Measurements from ENCODE around the gene IL22RA1.

Gene IL22RA1

DNA sequence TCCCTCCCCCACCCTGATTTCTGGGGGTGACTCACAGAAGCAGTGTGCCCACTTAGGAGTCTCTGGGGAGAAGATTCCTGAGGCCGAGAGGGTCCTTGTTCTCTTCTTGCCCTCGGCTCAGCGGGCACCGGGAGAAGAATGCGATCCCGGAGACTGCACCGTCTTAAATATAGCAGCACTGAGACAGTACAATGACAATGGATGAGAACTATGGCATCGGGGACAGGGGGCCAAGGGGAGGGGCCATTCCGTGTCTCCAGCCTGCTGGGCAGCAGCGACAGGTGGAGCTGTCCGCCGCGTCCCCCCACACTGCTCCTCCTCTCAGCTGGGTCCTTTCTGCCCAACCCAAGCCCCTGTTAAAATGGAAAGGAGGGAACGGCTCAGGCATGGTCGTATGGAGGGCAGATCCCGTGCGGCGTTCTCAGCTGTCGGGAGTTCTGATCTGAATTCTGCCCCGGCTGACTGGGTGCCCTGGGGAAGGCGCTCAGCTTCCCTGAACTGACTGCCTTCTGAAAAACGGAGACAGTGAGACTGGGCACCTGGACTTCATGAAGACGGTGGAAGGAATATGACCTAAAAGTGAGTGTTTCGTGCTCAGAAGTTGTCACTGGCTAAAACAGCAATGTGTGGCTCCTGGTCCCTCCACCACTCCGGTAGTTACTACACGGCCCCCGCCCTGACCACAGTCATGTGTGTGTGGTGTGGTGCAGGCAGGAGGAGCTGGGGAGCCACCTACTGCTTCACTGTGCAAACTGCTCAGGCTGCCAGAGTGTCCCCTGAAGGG lies 30.8 kb downstream of the IL22RA1 start, which contains the start of gene MYOM3:
MYOM3 (minus strand) TSS at position 140 of the 784 bp plus-strand sequence. CDS start 3,499 bp downstream, outside the sequence.
- DNase-seq: no peak

DNA sequence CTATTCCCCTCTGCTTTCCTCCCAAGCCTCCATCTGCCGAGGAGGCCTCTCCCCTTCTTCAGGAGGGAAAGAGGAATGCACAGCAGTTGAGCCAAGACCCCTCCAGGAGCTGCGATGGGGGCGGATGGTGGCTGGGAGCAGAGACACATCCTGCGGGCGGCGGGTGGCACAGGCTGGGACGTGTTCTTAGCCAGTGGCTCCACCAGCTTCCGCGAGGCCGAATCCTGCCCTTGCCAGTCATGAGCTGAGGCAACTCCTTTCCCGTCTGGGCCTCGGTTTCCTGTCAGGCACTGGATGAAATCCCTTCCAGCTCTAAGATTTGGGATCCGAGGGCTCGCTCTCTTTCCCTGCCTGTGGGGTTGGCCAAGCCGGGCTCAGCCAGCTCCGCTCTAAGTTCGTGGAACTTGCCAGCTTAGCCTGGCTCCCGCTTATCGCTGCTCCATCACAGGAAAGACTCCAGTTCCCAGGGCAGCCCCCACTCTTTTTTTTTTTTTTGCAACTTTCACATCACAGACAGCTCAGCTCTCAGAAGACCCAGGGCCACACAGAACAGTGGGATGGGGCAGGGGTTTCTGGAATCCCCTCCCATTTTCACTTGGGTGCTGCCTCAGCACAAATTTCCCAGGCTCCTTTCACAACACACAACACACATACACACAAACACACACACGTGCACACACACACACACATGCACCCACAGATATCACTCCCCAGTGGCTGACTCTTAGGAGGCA lies 31.5 kb downstream of the IL22RA1 start:
- DNase-seq: no peak

DNA sequence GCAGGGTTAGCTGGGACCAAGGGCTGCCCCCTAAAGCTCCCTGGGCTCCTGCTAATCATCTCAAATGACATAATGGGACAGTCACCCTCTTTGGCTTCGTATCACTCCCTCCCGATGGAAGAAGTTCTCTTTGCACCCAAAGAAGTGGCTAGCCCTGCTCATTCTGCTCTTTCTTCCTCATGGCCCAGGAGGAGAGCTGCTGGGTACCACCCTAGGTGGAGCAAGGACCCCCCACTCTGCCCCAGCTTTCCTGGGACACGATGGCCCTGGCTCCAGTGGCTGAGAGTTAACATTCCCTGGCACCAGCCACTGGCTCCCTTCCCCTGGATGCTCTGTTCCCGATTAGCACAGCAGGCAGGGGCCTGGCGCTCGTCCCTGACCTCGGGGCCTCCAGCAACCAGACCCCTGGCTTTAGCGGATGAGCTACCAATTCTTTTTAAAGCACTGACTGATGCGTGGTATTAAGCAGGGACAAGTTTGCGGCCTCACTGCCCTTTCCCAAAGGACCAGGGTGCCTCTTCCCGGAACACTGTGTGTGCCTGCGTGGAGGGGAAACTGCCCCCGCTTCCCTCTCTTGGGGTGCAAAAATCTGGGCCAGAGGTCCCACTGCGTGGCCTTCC lies 32.2 kb downstream of the IL22RA1 start:
- DNase-seq: no peak

GRCh38 chr1:24109686-24110475 lies 33.1 kb downstream of the IL22RA1 start:
- DNase-seq: no peak

DNA sequence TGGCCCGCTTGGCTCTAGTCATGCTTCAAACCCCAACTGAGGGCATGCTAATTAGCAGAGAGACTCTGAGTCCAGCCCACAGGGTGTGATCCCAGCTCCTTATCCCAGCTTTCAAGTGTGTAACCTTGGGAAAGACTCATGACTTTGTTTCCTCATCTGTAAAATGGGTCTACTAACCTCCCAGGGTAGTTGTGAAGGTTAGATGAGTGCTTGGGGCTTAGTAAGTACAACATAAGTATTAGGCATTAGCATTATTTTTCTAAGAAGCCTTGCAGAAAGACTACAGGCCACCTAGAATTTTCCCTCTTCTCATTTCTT lies 33.8 kb downstream of the IL22RA1 start:
- no peak for DNase-seq

DNA sequence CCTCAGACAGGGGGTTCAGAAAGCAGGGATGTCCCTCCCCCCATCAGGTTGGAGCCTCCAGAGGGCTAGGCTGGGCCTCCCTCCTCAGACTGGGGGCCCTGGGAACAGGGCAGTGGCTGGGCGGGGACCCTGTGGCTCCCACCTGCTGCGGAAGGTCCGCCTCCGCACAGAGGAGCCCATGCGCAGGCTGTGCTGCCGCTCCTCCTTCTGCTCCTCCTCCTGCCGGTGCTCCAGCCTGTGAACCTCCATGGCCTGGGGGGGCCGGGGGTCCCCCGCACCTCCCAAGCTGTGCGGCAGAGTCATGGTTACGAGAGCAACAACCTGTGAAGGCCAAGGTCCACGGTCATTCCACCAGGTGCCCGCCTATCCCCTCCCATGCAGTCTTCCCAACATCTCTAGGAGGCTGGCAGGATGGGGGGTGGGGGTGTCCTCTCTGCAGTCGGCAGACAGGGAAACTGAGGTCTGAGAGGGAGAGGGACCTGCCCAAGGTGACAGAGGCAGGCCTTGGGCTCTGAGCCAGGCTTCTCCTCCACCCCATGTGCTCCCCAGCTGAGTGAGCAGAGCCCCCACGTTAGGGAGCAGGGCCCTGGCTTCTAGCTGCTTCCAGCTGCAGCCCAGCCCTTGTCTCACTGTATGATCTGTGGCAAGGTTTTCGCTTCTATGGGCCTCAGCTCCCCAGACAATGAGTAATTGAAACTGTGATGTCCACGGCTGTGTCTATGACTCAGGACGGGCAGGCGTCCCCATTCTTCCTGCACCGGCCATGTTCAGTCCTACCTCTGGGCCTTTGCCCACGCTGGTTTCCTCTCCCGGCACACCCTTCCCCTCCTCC lies 34.4 kb downstream of the IL22RA1 start:
- DNase-seq: no peak

DNA sequence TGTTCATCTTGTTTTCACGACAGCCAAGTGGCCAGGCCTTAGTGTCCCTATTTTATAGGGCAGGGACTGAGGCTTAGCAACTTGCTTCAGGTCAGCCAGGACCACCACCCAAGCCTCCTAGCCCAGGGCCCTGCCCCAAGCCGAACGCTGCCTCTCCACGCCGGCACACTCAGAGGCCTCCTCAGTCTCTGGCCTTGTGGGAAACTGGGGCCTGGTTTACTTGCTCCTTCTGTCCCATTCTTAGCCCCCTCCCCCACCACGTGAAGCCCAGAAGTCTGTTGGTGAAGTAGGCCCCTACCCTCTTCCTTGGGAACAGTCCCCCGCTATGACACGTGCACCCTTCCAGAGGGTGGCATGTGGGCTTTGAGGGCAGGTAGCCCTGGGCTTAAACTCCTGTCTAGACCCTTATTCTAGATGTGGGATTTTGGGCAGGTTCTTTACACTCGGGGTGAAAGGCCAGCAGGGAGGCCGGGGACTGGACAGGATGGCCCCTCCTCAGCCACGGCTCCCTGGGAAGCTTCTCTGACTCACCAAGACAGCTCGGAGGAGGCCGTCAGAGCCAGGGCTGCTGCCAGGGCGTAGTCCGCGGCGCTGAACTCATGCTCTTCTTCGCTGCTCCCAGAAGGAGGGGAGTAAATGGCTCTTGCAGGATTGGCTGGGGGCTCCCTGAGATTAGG lies 35.3 kb downstream of the IL22RA1 start:
- no peak for DNase-seq

GRCh38 chr1:24105368-24106160 lies 37.4 kb downstream of the IL22RA1 start:
- DNase-seq: no peak

DNA sequence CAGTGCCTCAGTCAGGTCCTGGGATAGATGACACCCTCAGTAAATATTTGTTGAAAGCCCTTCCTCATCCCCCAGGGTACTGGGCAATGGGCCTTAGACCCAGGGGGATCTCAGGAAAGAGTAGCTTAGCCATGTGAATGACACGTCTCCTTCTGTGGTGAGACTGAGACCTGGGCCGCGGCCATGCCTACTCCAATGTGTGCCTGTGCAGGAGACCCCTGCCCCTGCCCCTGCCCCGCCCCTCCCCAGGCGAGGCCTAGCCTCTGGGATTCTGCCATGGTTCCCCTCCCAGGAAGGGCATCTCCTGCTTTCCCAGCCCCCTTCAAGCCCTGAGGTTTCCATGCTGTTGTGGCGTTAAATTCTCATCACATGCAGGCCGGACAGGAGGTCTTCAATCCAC lies 38.1 kb downstream of the IL22RA1 start:
- DNase-seq: no peak

GRCh38 chr1:24103879-24104278 lies 39.1 kb downstream of the IL22RA1 start:
- DNase-seq: no peak

GRCh38 chr1:24103408-24103807 lies 39.5 kb downstream of the IL22RA1 start:
- no peak for DNase-seq

GRCh38 chr1:24102961-24103360 lies 40.0 kb downstream of the IL22RA1 start:
- DNase-seq: no peak

GRCh38 chr1:24101796-24102586 lies 40.9 kb downstream of the IL22RA1 start:
- DNase-seq: no peak

DNA sequence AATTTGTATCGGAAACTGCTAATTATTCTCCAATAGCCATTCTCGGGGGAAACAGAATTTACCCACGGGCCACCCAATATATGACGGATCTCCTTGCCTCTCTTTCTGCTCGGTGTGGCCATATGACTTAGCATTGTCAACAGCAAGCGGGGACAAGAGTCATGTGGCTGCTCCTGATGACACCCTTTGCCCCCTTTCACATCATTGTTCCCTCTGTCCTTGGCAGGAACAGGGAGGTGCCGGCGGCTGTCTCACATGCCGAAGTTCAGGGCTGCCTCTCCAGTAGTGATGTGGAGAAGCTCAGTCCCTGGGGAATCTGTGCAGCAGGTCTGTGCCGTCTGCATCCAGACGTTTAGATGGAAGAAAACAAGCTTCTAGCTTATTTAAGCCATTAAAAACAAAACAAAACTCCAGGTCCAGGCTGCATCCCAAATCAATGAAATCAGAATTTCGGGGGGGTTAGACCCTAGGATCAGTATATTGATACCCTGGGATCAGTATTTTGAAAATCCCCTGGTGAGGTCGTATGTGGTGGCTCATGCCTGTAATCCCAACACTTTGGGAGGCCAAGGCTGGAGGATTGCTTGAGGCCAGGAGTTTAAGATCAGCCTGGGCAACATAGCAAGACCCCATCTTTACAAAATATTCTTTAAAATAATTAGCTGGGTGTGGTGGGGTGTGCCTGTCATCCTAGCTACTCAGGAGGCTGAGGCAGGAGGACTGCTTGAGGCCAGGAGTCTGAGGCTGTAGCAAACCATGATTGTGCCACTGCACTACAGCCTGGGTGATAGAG lies 41.8 kb downstream of the IL22RA1 start:
- DNase-seq: no peak

DNA sequence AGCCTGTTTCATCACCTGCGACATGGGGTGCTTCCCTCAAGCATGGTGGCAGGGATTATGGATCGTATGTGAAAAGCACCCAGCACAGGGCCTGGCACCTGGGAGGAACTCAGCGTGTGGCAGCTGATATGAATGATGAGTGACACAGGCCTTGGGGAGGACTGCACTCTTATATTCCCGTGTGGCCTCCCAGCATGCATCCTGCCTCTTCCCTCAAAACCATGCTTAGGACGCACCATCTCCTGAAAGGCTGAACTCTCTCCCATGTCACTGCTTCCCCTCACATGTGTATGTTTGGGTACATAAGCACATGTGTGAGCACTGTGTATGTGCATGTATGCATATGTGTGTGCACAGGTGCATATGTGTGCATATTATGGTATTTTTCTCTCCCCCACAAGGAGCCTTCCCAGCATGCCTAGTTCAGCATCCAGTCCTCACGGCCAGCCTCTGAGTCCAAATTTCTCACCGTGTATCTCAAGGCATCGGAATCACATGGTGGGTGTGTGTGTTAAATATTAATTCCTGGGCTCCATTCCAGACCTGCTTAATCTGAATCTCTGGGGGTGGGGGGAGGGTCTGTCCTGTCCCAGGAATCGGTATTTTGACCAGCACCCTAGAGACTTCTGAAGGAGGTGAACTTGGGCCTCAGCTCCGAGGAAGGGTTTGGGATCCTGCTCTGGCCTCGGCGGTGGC lies 43.8 kb downstream of the IL22RA1 start:
- DNase-seq: no peak

DNA sequence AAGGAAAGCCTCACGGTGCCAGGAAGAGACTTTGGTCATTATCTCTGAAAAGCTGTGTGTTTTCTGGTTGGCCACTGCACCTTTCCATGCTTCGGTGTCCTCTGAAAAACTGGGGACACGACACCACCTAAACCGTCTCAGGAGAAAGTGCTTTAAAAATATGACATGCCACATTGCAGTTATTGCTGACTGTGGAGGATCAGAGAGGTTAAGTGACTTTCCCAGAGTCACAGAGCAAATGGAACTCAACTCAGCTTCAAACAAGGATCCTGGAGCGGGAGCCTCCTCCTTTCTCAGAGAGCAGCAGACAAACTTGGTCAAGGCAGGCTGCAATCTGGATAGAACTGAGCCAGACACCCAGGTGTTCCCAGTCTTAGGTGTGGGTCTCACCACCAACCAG lies 44.8 kb downstream of the IL22RA1 start:
- DNase-seq: no peak

- DNase-seq: no peak
Observed at GRCh38 chr1:24097663-24098062, 45.3 kb downstream of the IL22RA1 start.

- DNase-seq: no peak
Observed at GRCh38 chr1:24096739-24097103, 46.2 kb downstream of the IL22RA1 start.
